K562 (cell line): ENCODE results near the gene LCE1F. TPM values are rescaled to one million over a fixed set of nuclear protein-coding genes. Genes with fewer than 3 reads are reported as not detected.

Experiments used
- CEBPG ChIP-seq, 3 experiments: fragments of 200-800 bp in 1 of 3; sonication (Bioruptor generic) in 1 of 3; sonication (generic) in 1 of 3; formaldehyde crosslinking in 1 of 3; IDR thresholded peaks in 2 of 3; conservative IDR thresholded peaks in 1 of 3; 2 replicates each; pipeline versions ENCODE4 v1.6.1 to v1.8.0; 2016 to 2022; ENCODE audit warnings: missing compliant biosample characterization in 2 of 3, missing genetic modification characterization in 2 of 3, mild to moderate bottlenecking in 1 of 3, missing genetic modification reagents in 1 of 3
- E2F4 ChIP-seq: sonication (generic); formaldehyde crosslinking; IDR thresholded peaks from 2 replicates; pipeline ENCODE4 v1.8.0; 2022; ENCODE audit warnings: mild to moderate bottlenecking, low read depth, missing genetic modification reagents
- ELF2 ChIP-seq: fragments of 250-450 bp; sonication (Bioruptor Pico); IDR thresholded peaks from 2 replicates; pipeline ENCODE4 v1.5.0; 2021; ENCODE audit warnings: mild to moderate bottlenecking
- FOXK2 ChIP-seq, 2 experiments: fragments of 450-650 bp; IDR thresholded peaks in 1 of 2; conservative IDR thresholded peaks in 1 of 2; 2 replicates each; pipeline ENCODE4 v1.6.1; 2016; ENCODE audit warnings: low read depth in 2 of 2, mild to moderate bottlenecking in 1 of 2
- KLF10 ChIP-seq: fragments of 250-450 bp; sonication (Bioruptor Pico); IDR thresholded peaks from 2 replicates; pipeline ENCODE4 v1.6.1; 2021; ENCODE audit warnings: matching md5 sums
- MTF1 ChIP-seq: fragments of 250-450 bp; sonication (Bioruptor Pico); IDR thresholded peaks from 2 replicates; pipeline ENCODE4 v1.9.0; 2021; ENCODE audit warnings: moderate library complexity, mild to moderate bottlenecking, inconsistent platforms, borderline replicate concordance
- NFE2L1 ChIP-seq: fragments of 450-650 bp; IDR thresholded peaks from 2 replicates; pipeline ENCODE4 v1.6.1; 2016; ENCODE audit warnings: missing genetic modification characterization, low read depth, mild to moderate bottlenecking, missing compliant biosample characterization, moderate library complexity, borderline replicate concordance
- NR1H2 ChIP-seq: sonication (generic); formaldehyde crosslinking; IDR thresholded peaks from 2 replicates; pipeline ENCODE4 v1.4.0; 2020; ENCODE audit warnings: mild to moderate bottlenecking, missing genetic modification reagents
- ZBTB43 ChIP-seq: sonication (generic); formaldehyde crosslinking; IDR thresholded peaks from 2 replicates; pipeline ENCODE4 v1.8.0; 2023; ENCODE audit warnings: mild to moderate bottlenecking, missing genetic modification reagents
- ZNF146 ChIP-seq: IDR thresholded peaks from one replicate; pipeline ENCODE4 v1.6.1; 2018; ENCODE audit warnings: missing compliant biosample characterization; ENCODE audit not compliant: unreplicated experiment
- ZNF217 ChIP-seq: sonication (generic); formaldehyde crosslinking; IDR thresholded peaks from 2 replicates; pipeline ENCODE4 v1.8.0; 2022; ENCODE audit warnings: mild to moderate bottlenecking, missing genetic modification reagents
- ZNF75A ChIP-seq: fragments of 450-650 bp; formaldehyde crosslinking; IDR thresholded peaks from 2 replicates; pipeline ENCODE4 v1.4.0; 2020; ENCODE audit warnings: mild to moderate bottlenecking
- polyA plus RNA-seq, 8 experiments: library from polyadenylated mRNA; depleted of rRNA in 4 of 8; stranded (reverse) in 5 of 8; unstranded in 3 of 8; fragments of >200 nt; fragmentation: Nextera tagmentation in 2 of 8; fragmentation: Illumina TruSeq in 1 of 8; extraction: Ambion mirVana in 2 of 8; extraction: Trizol in 1 of 8; gene quantifications; 2 replicates each; pipeline versions ENCODE4 v1.2.1 to v1.2.3, GENCODE V29; 2011 to 2014; ENCODE audit warnings: inconsistent platforms in 1 of 8, missing spikeins in 1 of 8
- total RNA-seq, 7 experiments: library from RNA; depleted of rRNA in 6 of 7; stranded (reverse); fragments of >200 nt in 6 of 7; fragmentation: Illumina TruSeq in 2 of 7; extraction: Trizol in 2 of 7; gene quantifications; 2 replicates each; pipeline versions ENCODE4 v1.2.1 to v1.2.3, GENCODE V29; 2011 to 2021; ENCODE audit warnings: low replicate concordance in 1 of 7

The LCE1F gene
- total and polyA plus RNA-seq, 9 of the 15 experiments (the other 6 are each of a cell fraction or from before 2014, with no cell fraction given) = not detected

- TF ChIP-seq NFE2L1 (tag) (no peak), NR1H2 (CRISPR knock-in tag) (no peak), ZBTB43 (CRISPR knock-in tag) (no peak), ZNF75A (CRISPR knock-in tag) (no peak), FOXK2 (conservative IDR thresholded peaks at IDR 0.05 in 1 of 2, IDR thresholded peaks at IDR 0.05 in 1 of 2; ENCODE audit: low read depth in 2 of 2) (no peak), E2F4 (CRISPR knock-in tag) (no peak), ZNF217 (CRISPR knock-in tag) (no peak), KLF10 (CRISPR knock-in tag) (no peak), MTF1 (CRISPR knock-in tag) (no peak), CEBPG (CRISPR knock-in tag; IDR thresholded peaks at IDR 0.05) (no peak), CEBPG (tag; conservative IDR thresholded peaks at IDR 0.05 in 1 of 2, IDR thresholded peaks at IDR 0.05 in 1 of 2) (no peak), ZNF146 (CRISPR knock-in tag) (no peak), ELF2 (CRISPR knock-in tag) (no peak)
Observed at GRCh38 chr1:152795686-152796085, 20.7 kb downstream of the LCE1F start (continued).
